Measurements from ENCODE around the gene CNTNAP2.

The CNTNAP2 gene

GRCh38 chr7:147852833-147853232 is 1736.2 kb downstream of the CNTNAP2 start:
- no peak for DNase-seq (ENCODE audit: low read depth in 2 of 2)

GRCh38 chr7:147857152-147858140 is 1740.8 kb downstream of the CNTNAP2 start:
- DNase-seq (ENCODE audit: low read depth in 2 of 2): no peak

- DNase-seq (ENCODE audit: low read depth in 2 of 2): no peak
Observed at GRCh38 chr7:147858421-147858820, 1741.8 kb downstream of the CNTNAP2 start.

- no peak for DNase-seq (ENCODE audit: low read depth in 2 of 2)
Observed at GRCh38 chr7:147859033-147859432, 1742.4 kb downstream of the CNTNAP2 start.

- no peak for DNase-seq (ENCODE audit: low read depth in 2 of 2)
Observed at GRCh38 chr7:147859486-147859885, 1742.9 kb downstream of the CNTNAP2 start.

GRCh38 chr7:147861058-147861716 is 1744.6 kb downstream of the CNTNAP2 start:
- DNase-seq (ENCODE audit: low read depth in 2 of 2): no peak

- no peak for DNase-seq (ENCODE audit: low read depth in 2 of 2)
Observed at GRCh38 chr7:147861945-147862344, 1745.3 kb downstream of the CNTNAP2 start.

- DNase-seq (ENCODE audit: low read depth in 2 of 2): no peak
Observed at GRCh38 chr7:147869456-147869855, 1752.9 kb downstream of the CNTNAP2 start.

- DNase-seq (ENCODE audit: low read depth in 2 of 2): no peak
Observed at GRCh38 chr7:147878912-147879661, 1762.5 kb downstream of the CNTNAP2 start.

GRCh38 chr7:147885869-147886268 is 1769.3 kb downstream of the CNTNAP2 start:
- DNase-seq (ENCODE audit: low read depth in 2 of 2): no peak

- no peak for DNase-seq (ENCODE audit: low read depth in 2 of 2)
Observed at GRCh38 chr7:147894271-147894670, 1777.7 kb downstream of the CNTNAP2 start.

- DNase-seq (ENCODE audit: low read depth in 2 of 2): no peak
Observed at GRCh38 chr7:147896121-147896520, 1779.5 kb downstream of the CNTNAP2 start.

- DNase-seq (ENCODE audit: low read depth in 2 of 2): no peak
Observed at GRCh38 chr7:147903536-147904218, 1787.1 kb downstream of the CNTNAP2 start.

- no peak for DNase-seq (ENCODE audit: low read depth in 2 of 2)
Observed at GRCh38 chr7:147904219-147904576, 1787.6 kb downstream of the CNTNAP2 start.

GRCh38 chr7:147909431-147910148 is 1793.0 kb downstream of the CNTNAP2 start:
- no peak for DNase-seq (ENCODE audit: low read depth in 2 of 2)

GRCh38 chr7:147911201-147911601 is 1794.6 kb downstream of the CNTNAP2 start:
- no peak for DNase-seq (ENCODE audit: low read depth in 2 of 2)

GRCh38 chr7:147912291-147912690 is 1795.7 kb downstream of the CNTNAP2 start:
- DNase-seq (ENCODE audit: low read depth in 2 of 2): no peak

- no peak for DNase-seq (ENCODE audit: low read depth in 2 of 2)
Observed at GRCh38 chr7:147912946-147913638, 1796.5 kb downstream of the CNTNAP2 start.

GRCh38 chr7:147915781-147916180 is 1799.2 kb downstream of the CNTNAP2 start:
- no peak for DNase-seq (ENCODE audit: low read depth in 2 of 2)

GRCh38 chr7:147916573-147916972 is 1800.0 kb downstream of the CNTNAP2 start:
- DNase-seq (ENCODE audit: low read depth in 2 of 2): no peak

All from stimulated activated CD4-positive, alpha-beta T cell treated with anti-CD3 and anti-CD28 coated beads, Interleukin-1b, Interleukin-23, amount 100 ng/mL, for 1 hour (primary cell).